Stimulated activated CD4-positive, alpha-beta T cell treated with anti-CD3 and anti-CD28 coated beads, Interleukin-1b, Interleukin-23, amount 100 ng/mL, for 4 hours (primary cell): ENCODE results near the gene EMSY.

Source experiments
- DNase-seq, 2 donors: peaks; one replicate each; pipeline ENCODE4 v3.0.0-alpha.2; 2020; ENCODE audit warnings: low read depth in 2 of 2

Gene EMSY

DNA sequence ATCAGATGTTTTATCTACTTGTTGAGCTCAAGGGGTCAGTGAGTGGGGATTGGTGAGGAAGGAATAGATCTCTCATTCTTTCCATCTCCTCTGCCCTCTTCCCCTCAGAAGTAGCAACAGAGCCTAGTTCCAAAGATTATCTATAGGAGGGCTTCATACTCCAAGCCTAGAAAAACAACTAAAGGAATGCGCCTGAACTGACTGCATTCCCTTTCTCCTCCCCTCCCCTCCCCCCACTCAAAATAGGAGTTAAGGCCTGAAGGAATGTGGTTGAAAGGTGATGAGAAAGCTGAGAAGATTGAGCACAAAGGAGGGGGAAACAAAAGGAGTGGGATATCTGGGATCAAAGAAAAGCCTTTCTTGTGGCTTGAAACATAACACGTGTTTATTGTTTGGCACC, 10.5 kb downstream of the EMSY start:
- no peak for DNase-seq

DNA sequence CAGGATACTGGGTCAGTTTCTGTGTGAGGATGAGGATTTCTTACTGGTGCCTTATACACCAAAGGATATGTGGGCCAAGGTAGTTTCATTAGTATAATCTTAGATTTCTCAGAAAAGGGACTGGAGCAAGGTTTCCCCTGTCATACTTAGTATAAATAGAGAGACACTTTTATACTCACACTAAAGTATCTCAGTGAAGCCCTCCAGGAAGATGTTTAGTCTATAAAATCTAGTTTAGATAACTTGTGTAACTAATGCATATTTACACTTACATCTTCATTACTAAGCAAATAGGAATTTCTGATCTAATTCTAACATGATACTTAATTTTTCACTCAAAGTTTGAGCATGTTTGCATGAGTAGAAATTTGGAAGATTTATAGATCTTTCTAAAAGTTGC, 11.1 kb downstream of the EMSY start:
- DNase-seq = no peak

DNA sequence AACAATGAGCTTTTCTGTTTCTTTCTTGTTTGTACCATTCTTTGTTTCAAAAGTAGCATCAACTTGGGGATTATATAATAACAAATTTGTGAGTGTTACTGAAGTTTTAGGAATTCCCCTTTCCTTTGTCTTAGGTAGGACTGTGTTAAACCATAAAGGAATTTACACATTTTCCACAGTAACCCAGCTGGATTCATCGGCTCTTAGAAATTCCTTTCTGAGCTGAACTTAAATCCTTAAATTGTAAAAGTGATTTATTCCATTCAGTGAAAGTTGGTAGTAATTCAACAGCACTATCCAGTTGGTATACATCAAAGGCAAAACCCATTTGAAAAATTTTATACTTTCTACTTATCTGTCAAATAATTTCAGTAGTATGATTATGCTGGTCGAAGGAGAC, 11.8 kb downstream of the EMSY start:
- no peak for DNase-seq

DNA sequence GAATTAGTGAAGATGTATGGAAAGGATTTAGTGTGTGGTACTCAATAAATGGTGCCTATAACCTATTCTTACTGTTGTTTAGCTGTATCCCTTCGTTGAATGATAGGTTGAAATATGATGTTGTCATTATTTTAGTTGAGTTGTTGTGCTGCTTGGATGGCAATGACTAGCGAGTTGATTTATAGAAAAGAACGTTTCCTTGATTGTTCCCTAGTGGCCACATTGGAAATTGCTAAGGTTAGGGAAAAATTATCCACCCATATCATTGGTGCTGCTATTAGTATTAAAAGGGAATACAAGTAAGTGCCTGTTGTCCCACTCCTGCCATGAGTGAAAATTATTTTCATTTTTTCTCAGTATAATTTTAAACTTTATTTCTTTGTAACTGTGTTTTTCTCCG, 14.5 kb downstream of the EMSY start:
- DNase-seq = no peak

DNA sequence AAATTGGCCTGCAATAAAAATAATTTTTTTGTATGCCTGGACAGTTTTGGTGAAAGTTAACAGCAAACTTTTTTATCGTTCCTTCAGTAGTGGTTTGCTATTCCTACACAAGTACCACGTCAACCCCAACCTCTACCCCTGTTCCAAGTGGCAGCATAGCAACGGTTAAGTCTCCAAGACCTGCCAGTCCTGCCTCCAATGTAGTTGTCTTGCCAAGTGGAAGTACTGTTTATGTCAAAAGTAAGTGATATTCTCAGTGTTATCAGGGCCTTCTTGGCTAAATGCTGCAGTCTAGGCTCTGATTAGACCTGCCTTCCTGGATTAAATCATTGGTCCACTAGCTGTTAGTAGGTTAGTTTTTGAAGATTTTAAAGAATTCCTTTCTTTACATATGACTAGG, 15.0 kb downstream of the EMSY start:
- no peak for DNase-seq

DNA sequence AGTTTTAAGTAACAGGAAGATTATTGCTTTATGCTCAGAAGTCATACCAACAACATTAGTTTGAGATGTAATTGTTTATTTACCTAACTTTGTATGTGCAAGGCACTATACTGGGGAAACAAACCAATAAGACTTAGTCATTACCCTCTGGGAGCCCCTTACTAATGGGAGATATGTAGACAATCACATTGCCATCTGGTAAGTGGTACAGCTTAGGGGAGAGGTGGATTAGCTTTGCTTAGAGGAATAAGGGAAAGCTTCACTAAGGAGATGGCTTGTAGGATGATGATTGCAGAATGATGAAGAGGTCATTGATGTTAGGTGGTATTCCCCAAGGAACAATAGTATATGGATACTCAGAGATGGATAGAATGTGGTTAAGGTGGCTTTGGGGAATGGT, 17.5 kb downstream of the EMSY start:
- no peak for DNase-seq

DNA sequence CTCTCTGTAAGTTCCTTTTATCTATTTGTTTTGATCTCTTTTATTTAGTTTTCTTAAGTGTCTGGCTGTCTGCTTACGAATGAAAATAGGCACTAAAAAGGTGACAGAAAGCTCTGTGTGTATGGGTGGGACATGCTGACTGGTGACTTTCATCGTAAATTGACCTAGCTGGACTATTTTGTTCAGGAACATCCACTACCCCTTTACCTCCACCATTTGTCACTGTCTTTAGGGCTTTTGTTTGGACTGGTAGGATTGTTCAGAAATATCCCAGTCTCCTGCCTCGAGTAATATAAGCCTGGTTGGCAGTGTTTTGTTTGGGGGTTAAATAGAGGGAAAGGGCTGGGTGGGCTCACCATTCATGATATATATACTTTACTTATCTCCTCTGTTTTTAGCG, 20.9 kb downstream of the EMSY start:
- DNase-seq = no peak

DNA sequence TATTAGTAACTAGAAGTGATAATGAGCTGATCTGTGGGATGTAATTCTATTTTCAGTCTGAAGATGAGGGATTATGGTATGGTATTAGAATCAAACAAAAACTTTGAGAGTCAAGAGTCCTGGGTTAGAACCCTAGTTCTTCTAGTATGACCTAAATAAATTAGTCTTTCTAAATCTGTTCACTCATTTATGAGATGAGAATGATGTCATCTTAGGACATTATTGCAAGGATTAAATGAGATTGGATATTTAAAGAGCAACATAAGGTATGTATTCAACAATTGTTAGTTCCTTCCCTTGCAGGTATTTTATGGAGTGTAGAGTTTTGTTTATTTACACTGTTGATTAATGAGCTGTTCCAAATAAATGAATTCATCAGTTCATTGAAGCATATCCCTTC, 21.8 kb downstream of the EMSY start:
- DNase-seq = no peak

DNA sequence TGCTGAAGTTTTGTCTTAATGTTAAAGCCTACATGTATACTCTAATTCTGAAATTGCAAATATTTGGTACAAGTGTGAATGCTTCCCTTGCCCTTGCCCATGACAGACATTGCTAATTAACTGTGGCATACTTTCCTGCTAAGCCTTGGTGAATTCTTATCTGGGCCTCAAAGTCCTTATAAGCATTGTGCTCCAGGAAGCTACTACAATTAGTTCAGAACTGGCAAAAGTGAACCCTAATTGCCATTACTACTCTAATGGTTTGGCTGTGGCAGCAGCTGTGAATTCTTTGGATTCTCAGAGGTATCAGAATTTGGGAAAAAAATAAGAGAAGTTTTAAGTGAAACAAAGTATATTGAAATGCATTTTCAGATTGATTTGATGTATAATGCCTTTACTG, 24.3 kb downstream of the EMSY start:
- DNase-seq = no peak

DNA sequence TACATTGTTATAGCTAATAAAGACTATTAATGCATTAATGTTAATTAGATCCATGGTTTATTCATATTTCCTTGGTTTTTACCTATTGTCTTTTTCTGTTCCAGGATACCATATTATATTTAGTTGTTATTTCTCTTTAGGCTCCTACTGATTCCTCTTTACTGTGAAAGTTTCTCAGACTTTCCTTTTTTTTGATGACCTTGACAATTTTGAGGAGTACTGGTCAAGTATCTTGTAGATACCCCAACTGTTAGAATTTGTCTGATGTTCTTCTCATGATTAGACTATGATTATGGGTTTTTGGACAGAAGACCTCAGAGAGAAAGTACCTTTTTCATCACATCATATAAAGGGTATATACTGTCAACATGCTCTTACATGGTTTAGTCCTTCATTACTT, 26.6 kb downstream of the EMSY start:
- no peak for DNase-seq

DNA sequence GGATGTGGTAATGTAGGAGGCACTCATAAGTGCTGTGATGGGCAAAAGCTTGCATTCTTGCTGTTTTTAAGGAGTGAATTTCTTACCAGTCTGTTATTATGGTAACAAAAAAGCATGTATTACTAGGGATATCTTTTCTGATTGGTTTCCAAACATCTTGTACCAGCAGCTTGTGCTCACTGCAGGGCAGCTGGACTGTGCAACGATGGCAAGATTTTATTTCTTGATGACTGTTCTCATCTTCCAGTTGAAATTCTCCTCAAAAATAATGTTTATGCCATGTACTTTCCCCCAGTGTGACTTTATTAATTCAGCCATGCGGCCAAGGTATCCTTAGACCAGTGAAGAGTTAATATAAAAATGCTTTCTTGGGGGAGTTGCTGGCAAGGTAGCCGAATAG, 35.4 kb downstream of the EMSY start:
- no peak for DNase-seq

DNA sequence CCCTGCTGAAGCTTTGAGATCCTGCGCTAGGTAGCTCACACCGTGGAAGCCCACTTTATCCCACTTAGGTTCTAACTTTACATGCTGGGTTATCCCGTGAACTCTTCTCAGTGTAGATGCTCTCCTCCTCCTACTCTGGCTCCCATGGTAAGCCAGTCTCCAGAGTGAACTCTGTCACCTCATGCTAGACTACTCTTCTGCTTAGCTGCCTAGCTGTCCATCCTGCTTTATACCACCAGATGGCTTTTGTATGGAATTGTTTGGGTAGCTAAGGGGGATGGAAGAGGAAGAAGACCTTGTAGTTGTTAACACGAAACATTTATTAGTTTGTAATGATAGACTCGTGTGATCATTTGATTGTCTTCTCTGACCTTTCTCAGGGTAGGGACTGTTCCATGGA, 46.8 kb downstream of the EMSY start:
- no peak for DNase-seq

DNA sequence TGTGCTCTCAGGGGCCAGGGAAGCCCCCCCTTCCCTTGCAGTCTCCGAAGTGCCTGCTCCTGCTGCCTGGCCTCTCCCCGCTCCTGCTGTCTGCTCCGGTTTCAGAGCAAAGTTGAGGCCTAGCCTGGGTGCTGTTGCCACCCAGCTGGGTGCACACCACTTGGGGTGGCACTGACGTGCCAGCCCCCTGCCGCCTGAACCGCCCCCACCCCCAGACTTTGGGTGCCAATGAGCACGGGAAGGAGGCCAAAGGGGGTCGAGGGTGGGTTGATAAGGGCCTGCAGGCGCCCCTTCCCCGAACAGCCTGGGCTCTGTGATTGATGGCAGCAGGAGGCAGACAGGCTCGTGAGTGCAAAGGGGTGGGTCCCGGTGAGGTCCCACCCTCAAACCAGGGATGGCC, 48.2 kb downstream of the EMSY start:
- no peak for DNase-seq

DNA sequence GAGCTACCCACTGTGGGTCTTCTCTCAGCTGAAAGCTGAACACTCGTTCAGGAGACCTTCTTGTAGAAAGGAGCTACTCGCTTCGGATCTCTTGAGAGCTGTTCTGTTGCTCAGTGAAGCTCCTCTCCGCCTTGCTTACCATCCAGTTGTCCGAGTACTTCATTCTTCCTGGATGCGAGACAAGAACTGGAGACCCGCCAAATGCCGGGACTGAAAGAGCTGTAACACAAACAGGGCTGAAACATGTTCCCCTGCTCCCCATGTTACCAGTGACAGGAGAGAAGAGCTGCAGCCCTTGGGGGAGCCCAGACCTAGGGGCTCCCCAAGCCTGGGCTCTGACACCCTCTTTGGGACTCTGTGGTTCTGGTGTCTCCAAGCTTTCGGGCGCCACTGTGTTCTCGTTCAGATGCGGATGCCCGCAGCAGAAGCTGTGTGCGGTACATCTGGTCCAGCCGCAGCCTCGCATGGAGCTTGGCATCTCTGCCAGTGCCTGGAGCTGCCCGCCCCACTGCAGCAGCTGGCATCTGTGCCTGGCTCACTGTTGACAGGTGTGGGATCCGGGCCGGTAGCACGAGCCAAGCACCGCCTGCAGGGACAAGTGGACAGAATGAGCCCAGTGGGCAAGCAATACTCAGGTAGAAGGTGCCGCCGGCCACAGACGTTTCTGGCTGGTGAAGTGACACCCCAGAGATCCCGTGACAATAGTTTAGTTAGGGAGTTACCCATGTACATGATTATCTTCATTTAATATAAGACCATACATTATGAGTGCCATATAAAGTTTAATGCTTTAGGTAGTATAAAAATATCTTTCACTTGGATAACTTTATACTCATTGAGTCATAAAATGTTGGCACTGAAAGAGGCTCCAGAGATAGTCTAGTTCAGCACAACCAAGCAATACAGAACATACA, 49.1 kb downstream of the EMSY start:
- DNase-seq = no peak

DNA sequence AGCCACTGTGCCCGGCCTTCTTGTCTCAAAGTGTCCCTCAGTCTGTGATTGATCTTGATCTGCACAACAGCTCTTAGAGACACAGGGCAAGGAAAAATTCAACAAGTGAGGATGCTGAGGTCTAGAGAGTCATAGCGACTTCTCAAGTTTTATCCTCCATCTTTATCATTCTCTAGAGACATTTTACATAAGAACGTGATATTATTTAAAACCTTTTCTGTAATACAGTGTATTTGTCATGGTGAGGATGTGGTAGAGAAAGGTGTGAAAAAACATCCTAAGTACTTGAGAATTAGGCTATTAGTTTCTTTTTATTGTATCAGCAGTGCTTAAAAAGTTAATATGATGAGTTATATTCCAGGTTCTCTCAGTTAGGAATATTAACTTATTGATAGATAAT, 50.2 kb downstream of the EMSY start:
- DNase-seq = no peak

DNA sequence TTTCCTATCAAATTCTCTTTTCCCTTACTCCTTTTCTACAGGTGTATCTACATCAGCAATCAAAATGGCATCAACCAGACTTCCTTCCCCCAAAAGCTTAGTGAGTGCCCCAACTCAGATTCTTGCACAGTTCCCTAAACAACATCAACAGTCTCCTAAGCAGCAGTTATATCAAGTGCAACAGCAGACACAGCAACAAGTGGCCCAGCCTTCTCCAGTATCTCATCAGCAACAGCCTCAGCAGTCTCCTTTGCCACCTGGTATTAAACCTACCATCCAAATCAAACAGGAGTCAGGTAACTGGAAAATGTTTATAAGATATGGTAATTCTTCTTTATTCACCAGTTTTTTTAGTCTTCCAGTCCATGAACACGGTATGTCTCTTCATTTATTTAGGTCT, 51.4 kb downstream of the EMSY start:
- no peak for DNase-seq

DNA sequence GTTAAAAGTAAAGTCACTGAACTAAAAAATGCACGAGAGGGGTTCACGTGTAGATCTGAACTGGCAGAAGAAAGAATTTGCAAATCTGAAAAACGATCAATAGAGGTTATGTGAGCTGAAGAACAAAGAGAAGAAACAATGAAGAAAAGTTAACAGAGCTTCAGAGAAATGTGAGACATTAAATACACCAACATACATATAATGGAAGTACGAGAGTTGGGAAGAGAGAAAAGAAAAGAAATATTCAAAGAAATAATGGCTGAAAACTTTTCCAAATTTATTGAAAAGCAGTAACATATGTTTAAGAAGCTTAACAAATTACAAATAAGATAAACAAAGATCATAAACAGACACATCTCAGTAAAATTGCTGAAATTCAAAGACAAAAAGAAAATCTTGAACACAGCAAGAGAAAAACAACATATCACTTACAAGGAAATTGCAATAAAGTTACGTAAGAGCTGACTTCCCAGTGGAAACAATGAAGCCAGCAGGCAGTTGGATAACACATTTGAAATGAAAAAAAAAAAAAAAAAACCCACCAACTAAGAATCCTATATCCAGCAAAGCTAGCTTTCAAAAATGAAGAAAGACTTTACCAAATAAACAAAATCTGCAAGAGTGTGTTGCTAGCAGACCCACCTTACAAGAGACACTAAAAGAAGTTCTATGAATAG, 56.8 kb downstream of the EMSY start:
- DNase-seq = no peak

DNA sequence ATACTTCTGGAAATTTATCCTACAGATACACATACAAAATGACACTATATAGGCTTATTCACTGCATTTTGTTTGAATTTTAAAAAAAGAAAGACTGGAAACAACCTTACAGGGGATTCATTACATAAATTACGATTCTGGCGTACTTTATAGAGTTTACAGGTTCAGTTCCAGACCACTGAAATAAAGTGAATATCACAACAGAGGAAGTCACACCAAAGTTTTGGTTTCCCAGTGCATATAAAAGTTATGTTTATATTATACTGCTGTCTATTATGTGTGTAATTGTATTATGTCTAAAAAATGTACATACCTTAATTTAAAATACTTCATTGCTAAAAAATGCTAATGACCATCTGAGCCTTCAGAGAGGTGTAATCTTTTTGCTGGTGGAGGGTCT, 62.0 kb downstream of the EMSY start:
- no peak for DNase-seq

DNA sequence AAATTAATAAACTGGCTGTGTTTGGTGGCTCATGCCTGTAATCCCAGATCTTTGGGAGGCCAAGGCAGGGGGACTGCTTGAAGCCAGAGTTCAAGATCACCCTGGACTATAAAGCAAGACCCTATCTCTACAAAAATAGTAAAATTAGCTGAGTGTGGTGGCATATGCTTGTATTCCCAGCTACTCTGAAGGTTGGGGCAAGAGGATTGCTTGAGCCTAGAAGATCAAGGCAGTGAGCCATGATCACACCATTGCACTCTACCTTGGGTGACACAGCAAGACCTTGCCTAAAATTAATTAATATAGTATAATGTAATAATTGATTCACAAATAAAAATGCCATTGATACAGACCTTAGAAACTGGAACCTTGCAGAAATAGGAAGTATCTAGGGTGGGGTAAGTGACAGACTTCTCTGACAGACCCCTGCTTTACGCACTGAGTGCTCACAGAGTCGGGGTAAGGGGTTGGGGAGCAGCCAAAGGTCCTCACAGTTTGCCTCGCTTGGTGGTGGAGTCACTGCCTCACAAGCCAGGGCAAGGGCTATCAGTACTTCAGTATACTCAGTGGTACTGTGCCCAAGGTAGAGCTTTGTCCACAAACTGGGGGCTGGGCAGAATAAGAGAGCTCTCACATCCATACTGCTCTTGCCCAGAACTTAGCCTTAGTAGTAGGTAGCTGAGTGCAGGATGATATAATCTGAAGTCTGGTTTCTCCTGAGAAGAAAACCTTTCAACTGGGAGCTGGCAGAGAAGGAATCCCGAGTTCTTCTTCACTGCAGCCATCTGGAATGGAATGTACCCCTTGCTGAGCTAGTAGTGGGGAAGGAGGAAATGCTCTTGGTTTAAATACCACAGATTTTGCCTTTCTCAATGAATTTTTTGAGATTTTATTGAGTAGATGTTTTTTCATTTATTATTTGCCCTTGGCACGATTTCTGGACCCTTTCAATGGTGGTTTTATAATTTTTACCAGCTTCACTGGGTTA, 65.5 kb downstream of the EMSY start:
- DNase-seq = no peak

DNA sequence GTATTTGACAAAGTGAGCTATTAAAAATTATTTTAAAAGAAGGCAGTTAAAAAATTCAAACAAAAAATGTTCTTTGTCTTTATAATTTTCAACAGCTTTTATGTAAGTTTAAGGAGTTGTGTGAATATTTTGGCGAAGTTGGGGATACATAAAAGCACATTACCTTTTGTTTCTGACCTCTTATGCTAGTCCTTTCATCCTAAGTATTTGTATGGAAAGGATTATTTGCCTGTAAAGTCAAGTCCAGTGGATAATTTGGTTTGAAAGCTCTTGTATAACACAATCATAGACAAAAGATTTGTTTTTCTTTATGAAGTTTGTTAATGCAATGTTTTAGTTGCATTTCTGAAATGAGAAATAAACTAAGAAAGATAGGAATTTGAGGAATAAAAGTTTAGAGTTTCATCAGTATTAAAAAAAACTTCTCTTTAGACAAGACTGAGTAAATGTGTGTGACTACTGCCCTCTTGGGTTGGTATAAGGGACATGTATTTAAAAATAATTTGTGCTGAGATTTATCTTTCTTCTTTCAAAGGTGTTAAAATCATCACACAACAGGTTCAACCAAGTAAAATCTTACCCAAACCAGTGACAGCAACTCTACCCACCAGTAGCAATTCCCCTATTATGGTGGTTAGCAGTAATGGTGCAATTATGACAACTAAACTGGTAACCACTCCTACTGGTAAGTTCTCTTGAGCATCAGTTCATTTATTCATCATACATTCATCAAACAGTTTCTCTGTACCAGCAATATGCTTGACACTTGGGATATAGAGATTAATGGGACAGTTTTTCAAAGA, 68.2 kb downstream of the EMSY start:
- no peak for DNase-seq

DNA sequence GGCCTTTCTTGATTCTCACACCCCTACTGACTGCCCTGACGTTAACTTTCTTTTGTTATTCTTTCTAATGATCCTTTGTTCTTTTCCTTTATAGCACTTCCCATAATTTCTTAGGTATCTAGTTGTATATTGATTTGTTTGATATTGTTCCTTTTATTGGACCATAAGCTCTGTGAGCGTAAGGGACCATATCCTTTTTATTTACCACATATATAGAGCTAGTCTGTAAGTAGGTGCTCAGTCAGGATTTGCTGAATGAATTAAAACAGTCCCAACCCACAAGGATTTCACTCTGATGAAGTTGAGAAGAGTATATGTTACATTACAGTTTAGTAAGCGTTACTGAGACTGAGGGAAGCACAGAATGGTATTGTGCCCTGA, 68.8 kb downstream of the EMSY start:
- no peak for DNase-seq
